ENCODE measurements around the gene KLF4. TPM values are rescaled to one million over a fixed set of nuclear protein-coding genes. Genes with fewer than 3 reads are reported as not detected.

KLF4 gene
- total RNA-seq, 1 experiment from 2014 or later, result 4.9 TPM

GRCh38 chr9:107486674-107487520 lies 2.7 kb downstream of the KLF4 start:
- H3K27me3 ChIP-seq (replicated peaks; ENCODE audit: control insufficient read depth, insufficient read depth, low read length), result no peaks in the 10 kb centered on the region
- H3K4me3 ChIP-seq (ENCODE audit: low read depth, low read length), result no peak overlapping the region
- CTCF ChIA-PET, result no interaction called here
- no peaks in the 10 kb centered on the region for H3K36me3 ChIP-seq (ENCODE audit: control insufficient read depth, insufficient read depth, low read length)
- no peak for DNase-seq
- H3K4me1 ChIP-seq, result peaks cover 12% of the 10 kb centered on the region
- no peaks in the 10 kb centered on the region for H3K9me3 ChIP-seq
- H3K9me3 Mint-ChIP-seq (ENCODE audit: unreplicated experiment), result no peaks in the 10 kb centered on the region
- intact Hi-C loops (cut with micrococcal nuclease; ENCODE audit: unreplicated experiment), result loop anchor here (5.0 to 10.0 kb wide), 4 partner anchors 60 to 1278 kb away; no protein-coding TSS in a partner anchor
- H3K27me3 Mint-ChIP-seq (ENCODE audit: insufficient read depth, unreplicated experiment), result no peaks in the 10 kb centered on the region
- peaks cover 24% of the 10 kb centered on the region for H3K36me3 Mint-ChIP-seq (ENCODE audit: insufficient read depth, unreplicated experiment)
- H3K27ac Mint-ChIP-seq (ENCODE audit: unreplicated experiment), result no peak overlapping the region
- POLR2A ChIA-PET, result no interaction called here
- H3K4me1 Mint-ChIP-seq (ENCODE audit: low read depth, unreplicated experiment), result peaks cover 7% of the 10 kb centered on the region
- BruUV-seq (replicated peaks), result no TSS peak
- TF ChIP-seq CTCF (IDR thresholded peaks at IDR 0.05; ENCODE audit: insufficient read depth in 1 of 2, low read depth in 1 of 2, low read length in 1 of 2, severe bottlenecking in 1 of 2, unreplicated experiment in 1 of 2), result no peak
- H3K4me3 Mint-ChIP-seq (ENCODE audit: unreplicated experiment), result peak overlapping the region; percentile 79

GRCh38 chr9:107485458-107486043 lies 4.0 kb downstream of the KLF4 start:
- CTCF ChIA-PET, result no interaction called here
- H3K4me3 ChIP-seq (ENCODE audit: low read depth, low read length), result no peak overlapping the region
- peaks cover 24% of the 10 kb centered on the region for H3K36me3 Mint-ChIP-seq (ENCODE audit: insufficient read depth, unreplicated experiment)

More at GRCh38 chr9:107485458-107486043, 4.0 kb downstream of the KLF4 start:
- Histone ChIP-seq H3K4me1 (peaks cover under 1% of the 10 kb centered on the region; the same call in 1 of the 2 replicates), H3K27me3 (replicated peaks; ENCODE audit: control insufficient read depth, insufficient read depth, low read length) (no peaks in the 10 kb centered on the region), H3K9me3 (no peaks in the 10 kb centered on the region), H3K36me3 (ENCODE audit: control insufficient read depth, insufficient read depth, low read length) (no peaks in the 10 kb centered on the region)
- DNase-seq, result no peak
- intact Hi-C loops (cut with micrococcal nuclease; ENCODE audit: unreplicated experiment), result loop anchor here (5.0 to 10.0 kb wide), 4 partner anchors 62 to 1279 kb away; no protein-coding TSS in a partner anchor
- POLR2A ChIA-PET, result no interaction called here
- no peaks in the 10 kb centered on the region for H3K27me3 Mint-ChIP-seq (ENCODE audit: insufficient read depth, unreplicated experiment)
- no peaks in the 10 kb centered on the region for H3K9me3 Mint-ChIP-seq (ENCODE audit: unreplicated experiment)
- no peak overlapping the region for H3K4me3 Mint-ChIP-seq (ENCODE audit: unreplicated experiment)
- no peak overlapping the region for H3K27ac Mint-ChIP-seq (ENCODE audit: unreplicated experiment)
- no peak for TF ChIP-seq CTCF (IDR thresholded peaks at IDR 0.05; ENCODE audit: insufficient read depth in 1 of 2, low read depth in 1 of 2, low read length in 1 of 2, severe bottlenecking in 1 of 2, unreplicated experiment in 1 of 2)
- BruUV-seq (replicated peaks), result no TSS peak
- H3K4me1 Mint-ChIP-seq (ENCODE audit: low read depth, unreplicated experiment), result peaks cover 6% of the 10 kb centered on the region

Data from Caco-2 (cell line).